Left forelimb (tissue), 1 donor: Measurements from ENCODE around the gene C1QBP.
"Not testable (repeated sequence)": the region's sequence is repeated elsewhere in the genome, so short reads cannot be mapped to it uniquely, and the experiment has no call there.

Source experiments
- DNase-seq: peaks from one replicate; pipeline ENCODE4 v3.0.0-alpha.2; 2018; ENCODE audit warnings: low spot score

C1QBP gene

GRCh38 chr17:5438716-5439445, at the start of gene C1QBP:
Gene C1QBP (minus strand): TSS chr17:5439155. CDS start chr17:5439073, 82 bp downstream.
- peak; percentile 92 for DNase-seq

GRCh38 chr17:5488752-5489151, 49.8 kb upstream of the C1QBP start:
- DNase-seq, result no peak

- DNase-seq, result peak; percentile 99
These were observed 47.5 kb upstream of the C1QBP start, which contains the start of gene MIS12 for GRCh38 chr17:5486206-5487124. Gene MIS12 (plus strand): TSS chr17:5486566. CDS start chr17:5488863, 2,297 bp downstream.

- DNase-seq, result no peak
These were observed 46.6 kb upstream of the C1QBP start, which contains the start of gene DERL2 for GRCh38 chr17:5485270-5486205. Gene DERL2 (minus strand): TSS chr17:5486178. CDS start chr17:5486161, 17 bp downstream.

- no peak for DNase-seq
These were observed 42.5 kb upstream of the C1QBP start for GRCh38 chr17:5481451-5481850.

GRCh38 chr17:5480962-5481361, 42.0 kb upstream of the C1QBP start:
- no peak for DNase-seq

GRCh38 chr17:5478992-5479391, 40.0 kb upstream of the C1QBP start:
- DNase-seq, result no peak

GRCh38 chr17:5473906-5474305, 35.0 kb upstream of the C1QBP start:
- no peak for DNase-seq

- DNase-seq, result no peak
These were observed 33.6 kb upstream of the C1QBP start for GRCh38 chr17:5472511-5472910.

GRCh38 chr17:5468075-5468473, 29.1 kb upstream of the C1QBP start:
- no peak for DNase-seq

GRCh38 chr17:5467416-5467815, 28.5 kb upstream of the C1QBP start:
- no peak for DNase-seq

- no peak for DNase-seq
These were observed 27.3 kb upstream of the C1QBP start for GRCh38 chr17:5466295-5466694.

- DNase-seq, result no peak
These were observed 26.0 kb upstream of the C1QBP start for GRCh38 chr17:5464717-5465507.

- no peak for DNase-seq
These were observed 7.8 kb upstream of the C1QBP start for GRCh38 chr17:5446786-5447185.

- no peak for DNase-seq
These were observed 5.3 kb upstream of the C1QBP start for GRCh38 chr17:5444209-5444608.

- DNase-seq, result no peak
These were observed 4.8 kb upstream of the C1QBP start for GRCh38 chr17:5443728-5444127.

- DNase-seq, result no peak
These were observed 450 bp upstream of the C1QBP start for GRCh38 chr17:5439446-5439764.

GRCh38 chr17:5437721-5438317, 1.1 kb downstream of the C1QBP start:
- DNase-seq, result no peak

- not testable (repeated sequence) for DNase-seq
These were observed 3.1 kb downstream of the C1QBP start for GRCh38 chr17:5435781-5436315.

- DNase-seq, result no peak
These were observed 4.0 kb downstream of the C1QBP start for GRCh38 chr17:5434984-5435383.
